Immature natural killer cell (primary cell): ENCODE results near the gene SLC16A5. TPM values are rescaled to one million over a fixed set of nuclear protein-coding genes. Genes with fewer than 3 reads are reported as not detected.

Experiments used
- DNase-seq, 3 donors: peaks; one replicate each; pipeline ENCODE4 v3.0.0; 2022; ENCODE audit warnings: mixed read lengths in 1 of 3
- H3K27ac Mint-ChIP-seq, 6 donors: one replicate each; pipeline ENCODE4 v1.8.0; 2020; ENCODE audit warnings: mixed read lengths in 6 of 6, mild to moderate bottlenecking in 5 of 6, inconsistent platforms in 4 of 6, moderate library complexity in 3 of 6
- H3K27me3 Mint-ChIP-seq, 3 donors: one replicate each; pipeline ENCODE4 v1.8.0; 2020 to 2021; ENCODE audit warnings: low read depth in 3 of 3, mild to moderate bottlenecking in 3 of 3, mixed read lengths in 3 of 3, moderate library complexity in 3 of 3, inconsistent platforms in 1 of 3
- H3K36me3 Mint-ChIP-seq, 3 donors: one replicate each; pipeline ENCODE4 v1.8.0; 2020; ENCODE audit warnings: mixed read lengths in 3 of 3, inconsistent platforms in 2 of 3, mild to moderate bottlenecking in 2 of 3
- H3K4me1 Mint-ChIP-seq, 2 donors: one replicate each; pipeline ENCODE4 v1.8.0; 2020; ENCODE audit warnings: inconsistent platforms in 2 of 2, mild to moderate bottlenecking in 2 of 2, mixed read lengths in 2 of 2, moderate library complexity in 1 of 2
- H3K4me3 Mint-ChIP-seq, 5 donors: one replicate each; pipeline ENCODE4 v1.8.0; 2020; ENCODE audit warnings: mild to moderate bottlenecking in 5 of 5, mixed read lengths in 5 of 5, inconsistent platforms in 3 of 5, moderate library complexity in 3 of 5
- H3K9me3 Mint-ChIP-seq, 6 donors: one replicate each; pipeline ENCODE4 v1.8.0; 2020; ENCODE audit warnings: mild to moderate bottlenecking in 6 of 6, mixed read lengths in 6 of 6, inconsistent platforms in 4 of 6, moderate library complexity in 3 of 6
- polyA plus RNA-seq, 3 donors: library from polyadenylated mRNA; unstranded; fragments of 300-500 nt; fragmentation: Illumina TruSeq; gene quantifications; one replicate each; pipeline ENCODE4 v1.2.3, GENCODE V29; 2021

SLC16A5 gene
- polyA plus RNA-seq, 3 donors from 2014 or later, result 1.5 to 2.1 (median 1.5) TPM

GRCh38 chr17:75099881-75100595 is 12.3 kb downstream of the SLC16A5 start:
- no peak overlapping the region for H3K4me3 Mint-ChIP-seq
- peaks cover 0 to 7% (median 6%) of the 10 kb centered on the region in 3 donors for H3K36me3 Mint-ChIP-seq
- DNase-seq, result no peak
- no peaks in the 10 kb centered on the region for H3K4me1 Mint-ChIP-seq
- H3K27ac Mint-ChIP-seq, result no peak overlapping the region
- H3K9me3 Mint-ChIP-seq, result no peaks in the 10 kb centered on the region
- H3K27me3 Mint-ChIP-seq, result peaks cover 0 to 4% (median 0%) of the 10 kb centered on the region in 3 donors

GRCh38 chr17:75102385-75102821 is 14.6 kb downstream of the SLC16A5 start:
- Mint-ChIP-seq H3K27ac (no peak overlapping the region), H3K9me3 (no peaks in the 10 kb centered on the region), H3K36me3 (peaks cover 0 to 7% (median 6%) of the 10 kb centered on the region in 3 donors), H3K4me1 (no peaks in the 10 kb centered on the region), H3K27me3 (peaks cover 0 to 4% (median 0%) of the 10 kb centered on the region in 3 donors), H3K4me3 (no peak overlapping the region)
- DNase-seq, result no peak

GRCh38 chr17:75103601-75104554 is 16.1 kb downstream of the SLC16A5 start:
- H3K27me3 Mint-ChIP-seq, result peaks cover 0 to 3% (median 0%) of the 10 kb centered on the region in 3 donors
- peaks cover 5 to 7% of the 10 kb centered on the region in 2 donors for H3K4me1 Mint-ChIP-seq
- H3K27ac Mint-ChIP-seq, result no peak overlapping the region
- no peak overlapping the region for H3K4me3 Mint-ChIP-seq
- peaks cover 0 to 1% (median 1%) of the 10 kb centered on the region in 3 donors for H3K36me3 Mint-ChIP-seq
- H3K9me3 Mint-ChIP-seq, result no peaks in the 10 kb centered on the region
- DNase-seq, result no peak

GRCh38 chr17:75105126-75106080 is 17.6 kb downstream of the SLC16A5 start:
- Mint-ChIP-seq H3K27ac (peak overlapping the region in 1 of 6 donors; percentile 30), H3K4me1 (peaks cover 11 to 14% of the 10 kb centered on the region in 2 donors)
- no peak for DNase-seq

GRCh38 chr17:75108193-75108592 is 20.4 kb downstream of the SLC16A5 start:
- H3K36me3 Mint-ChIP-seq, result peaks cover 0 to 8% (median 0%) of the 10 kb centered on the region in 3 donors
- no peak for DNase-seq
- H3K27ac Mint-ChIP-seq, result peak overlapping the region in 3 of 6 donors; percentile 15 to 54 (median 49)
- peak overlapping the region; percentile 82 to 91 (median 87) for H3K4me3 Mint-ChIP-seq
- no peaks in the 10 kb centered on the region for H3K9me3 Mint-ChIP-seq
- peaks cover 0 to 2% (median 0%) of the 10 kb centered on the region in 3 donors for H3K27me3 Mint-ChIP-seq
- H3K4me1 Mint-ChIP-seq, result peaks cover 24 to 32% of the 10 kb centered on the region in 2 donors

More at GRCh38 chr17:75105126-75106080, 17.6 kb downstream of the SLC16A5 start:
- Mint-ChIP-seq H3K36me3 (no peaks in the 10 kb centered on the region), H3K4me3 (no peak overlapping the region), H3K9me3 (no peaks in the 10 kb centered on the region), H3K27me3 (peaks cover 0 to 2% (median 0%) of the 10 kb centered on the region in 3 donors)

- Mint-ChIP-seq H3K4me3 (peak overlapping the region; percentile 82 to 91 (median 87)), H3K9me3 (no peaks in the 10 kb centered on the region), H3K27ac (peak overlapping the region in 5 of 6 donors; percentile 28 to 55 (median 49)), H3K27me3 (peaks cover 0 to 2% (median 0%) of the 10 kb centered on the region in 3 donors), H3K4me1 (peaks cover 26 to 37% of the 10 kb centered on the region in 2 donors), H3K36me3 (peaks cover 0 to 8% (median 2%) of the 10 kb centered on the region in 3 donors)
- DNase-seq, result no peak
These were observed 21.3 kb downstream of the SLC16A5 start for GRCh38 chr17:75109046-75109406.

- DNase-seq, result peak; percentile 88 to 91 (median 88)
- Mint-ChIP-seq H3K36me3 (peaks cover 0 to 8% (median 8%) of the 10 kb centered on the region in 3 donors), H3K4me1 (peaks cover 32 to 43% of the 10 kb centered on the region in 2 donors), H3K9me3 (no peaks in the 10 kb centered on the region), H3K27ac (peak within 1 kb of the TSS; percentile 73 to 90 (median 89)), H3K4me3 (peak within 1 kb of the TSS; percentile 87 to 91 (median 90)), H3K27me3 (no peaks in the 10 kb centered on the region)
These were observed 21.9 kb downstream of the SLC16A5 start, which contains the start of gene ARMC7 for GRCh38 chr17:75109407-75110233. ARMC7 (plus strand) TSS chr17:75109969; CDS start chr17:75110289, 320 bp downstream.

- Mint-ChIP-seq H3K4me3 (peak overlapping the region; percentile 87 to 91 (median 90)), H3K9me3 (no peaks in the 10 kb centered on the region), H3K36me3 (peaks cover 0 to 8% (median 8%) of the 10 kb centered on the region in 3 donors), H3K4me1 (peaks cover 39 to 49% of the 10 kb centered on the region in 2 donors), H3K27me3 (no peaks in the 10 kb centered on the region), H3K27ac (peak overlapping the region; percentile 73 to 90 (median 88))
- peak in 1 of 3 donors; percentile 13 for DNase-seq
These were observed 22.6 kb downstream of the SLC16A5 start for GRCh38 chr17:75110234-75110937.

GRCh38 chr17:75111777-75112335 is 24.1 kb downstream of the SLC16A5 start:
- Mint-ChIP-seq H3K4me1 (peaks cover 39 to 49% of the 10 kb centered on the region in 2 donors), H3K27me3 (no peaks in the 10 kb centered on the region), H3K36me3 (peaks cover 0 to 8% (median 8%) of the 10 kb centered on the region in 3 donors), H3K4me3 (peak overlapping the region; percentile 31 to 64 (median 59)), H3K27ac (peak overlapping the region; percentile 12 to 87 (median 48)), H3K9me3 (no peaks in the 10 kb centered on the region)
- DNase-seq, result no peak

GRCh38 chr17:75113798-75114551 is 26.2 kb downstream of the SLC16A5 start:
- H3K36me3 Mint-ChIP-seq, result peaks cover 0 to 9% (median 8%) of the 10 kb centered on the region in 3 donors
- H3K4me3 Mint-ChIP-seq, result peak overlapping the region; percentile 87 to 97 (median 90)
- peak; percentile 88 to 90 (median 88) for DNase-seq
- H3K27me3 Mint-ChIP-seq, result no peaks in the 10 kb centered on the region
- peaks cover 34 to 40% of the 10 kb centered on the region in 2 donors for H3K4me1 Mint-ChIP-seq
- peak overlapping the region; percentile 85 to 98 (median 92) for H3K27ac Mint-ChIP-seq
- H3K9me3 Mint-ChIP-seq, result no peaks in the 10 kb centered on the region
